ENCODE results near the gene MROH8. TPM values are rescaled to one million over a fixed set of nuclear protein-coding genes. Genes with fewer than 3 reads are reported as not detected.

MROH8 gene
- total RNA-seq, 6 experiments from 2014 or later, result 1.3 to 1.9 (median 1.6) TPM

DNA sequence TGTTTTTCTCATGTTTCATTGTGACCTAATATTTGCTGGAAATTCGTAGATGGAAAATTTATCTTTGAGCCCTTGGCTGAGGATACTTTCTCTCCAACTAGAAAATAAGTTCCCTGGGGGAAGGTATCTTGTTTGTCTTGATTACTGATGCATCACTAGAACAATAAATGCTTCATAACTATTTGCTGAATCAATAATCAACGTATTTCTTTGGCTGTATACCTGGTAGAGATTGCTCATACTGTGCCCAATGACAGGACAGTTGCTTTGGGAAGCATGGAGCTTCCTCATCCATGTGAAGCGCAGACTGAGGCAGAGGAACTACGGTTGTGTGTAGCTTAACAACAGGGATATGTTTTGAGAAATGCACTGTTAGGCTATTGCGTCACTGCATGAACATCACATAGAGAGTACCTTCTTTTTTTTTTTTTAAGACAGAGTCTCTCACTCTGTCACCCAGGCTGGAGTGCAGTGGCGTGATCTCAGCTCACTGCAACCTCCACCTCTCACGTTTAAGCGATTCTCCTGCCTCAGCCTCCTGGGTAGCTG is 34.4 kb downstream of the MROH8 start:
- H3K36me3 Mint-ChIP-seq (ENCODE audit: low read depth), result no peaks in the 10 kb centered on the region
- no peaks in the 10 kb centered on the region for H3K27me3 Mint-ChIP-seq (ENCODE audit: insufficient read depth)
- H3K27ac Mint-ChIP-seq, result no peak overlapping the region
- H3K4me1 Mint-ChIP-seq (ENCODE audit: low read depth), result 0 out of 2 replicates have a peak, but pooled peaks cover 6% of the 10 kb centered on the region
- H3K9me3 Mint-ChIP-seq, result no peaks in the 10 kb centered on the region
- DNase-seq, result no peak
- no peak overlapping the region for H3K4me3 Mint-ChIP-seq
- TF ChIP-seq, protein P1, sequence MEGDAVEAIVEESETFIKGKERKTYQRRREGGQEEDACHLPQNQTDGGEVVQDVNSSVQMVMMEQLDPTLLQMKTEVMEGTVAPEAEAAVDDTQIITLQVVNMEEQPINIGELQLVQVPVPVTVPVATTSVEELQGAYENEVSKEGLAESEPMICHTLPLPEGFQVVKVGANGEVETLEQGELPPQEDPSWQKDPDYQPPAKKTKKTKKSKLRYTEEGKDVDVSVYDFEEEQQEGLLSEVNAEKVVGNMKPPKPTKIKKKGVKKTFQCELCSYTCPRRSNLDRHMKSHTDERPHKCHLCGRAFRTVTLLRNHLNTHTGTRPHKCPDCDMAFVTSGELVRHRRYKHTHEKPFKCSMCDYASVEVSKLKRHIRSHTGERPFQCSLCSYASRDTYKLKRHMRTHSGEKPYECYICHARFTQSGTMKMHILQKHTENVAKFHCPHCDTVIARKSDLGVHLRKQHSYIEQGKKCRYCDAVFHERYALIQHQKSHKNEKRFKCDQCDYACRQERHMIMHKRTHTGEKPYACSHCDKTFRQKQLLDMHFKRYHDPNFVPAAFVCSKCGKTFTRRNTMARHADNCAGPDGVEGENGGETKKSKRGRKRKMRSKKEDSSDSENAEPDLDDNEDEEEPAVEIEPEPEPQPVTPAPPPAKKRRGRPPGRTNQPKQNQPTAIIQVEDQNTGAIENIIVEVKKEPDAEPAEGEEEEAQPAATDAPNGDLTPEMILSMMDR (IDR thresholded peaks at IDR 0.05), result no peak

DNA sequence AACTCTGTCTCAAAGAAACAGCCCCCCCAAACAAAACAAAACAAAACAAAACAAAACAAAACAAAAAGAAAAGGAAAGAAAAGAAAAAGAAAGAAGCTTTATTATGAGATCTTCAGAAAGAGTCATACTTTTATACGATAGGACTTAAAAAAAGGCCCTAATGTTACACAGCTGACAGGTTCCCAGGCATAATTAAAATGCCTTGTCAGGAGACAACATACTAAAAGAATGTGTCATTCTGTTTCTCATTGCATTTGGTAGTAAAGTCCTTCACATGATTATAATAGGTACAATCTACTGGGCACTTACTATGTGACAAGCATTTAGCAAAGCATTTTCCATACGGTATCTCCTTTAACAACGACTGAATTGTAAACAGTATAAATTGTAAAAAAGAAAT is 36.6 kb downstream of the MROH8 start:
- Mint-ChIP-seq H3K9me3 (no peaks in the 10 kb centered on the region), H3K27ac (no peak overlapping the region), H3K4me1 (ENCODE audit: low read depth) (0 out of 2 replicates have a peak, but pooled peaks cover 6% of the 10 kb centered on the region), H3K36me3 (ENCODE audit: low read depth) (no peaks in the 10 kb centered on the region), H3K27me3 (ENCODE audit: insufficient read depth) (no peaks in the 10 kb centered on the region), H3K4me3 (no peak overlapping the region)
- peak; percentile 19 for DNase-seq
- TF ChIP-seq, protein P1 (IDR thresholded peaks at IDR 0.05), result no peak

DNA sequence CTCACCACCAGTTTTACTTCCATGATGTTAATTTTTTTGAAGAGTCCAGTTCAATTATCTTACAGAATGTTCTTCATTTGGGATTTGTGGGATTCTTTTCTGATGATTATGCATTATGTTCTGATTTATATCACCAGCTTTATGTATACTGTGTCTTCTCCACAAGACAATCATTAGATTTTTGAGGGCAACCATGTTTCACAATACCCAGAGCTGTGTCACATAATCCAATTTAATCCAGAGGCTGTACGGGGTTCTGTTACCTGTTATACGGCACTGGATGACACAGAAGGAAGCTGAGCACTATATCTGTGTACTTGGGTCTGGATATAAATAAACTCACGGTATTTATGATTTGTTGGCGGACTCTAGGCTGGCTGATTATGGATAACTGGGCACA is 41.8 kb downstream of the MROH8 start:
- TF ChIP-seq, protein P1 (IDR thresholded peaks at IDR 0.05), result no peak
- no peak overlapping the region for H3K4me3 Mint-ChIP-seq
- H3K9me3 Mint-ChIP-seq, result no peaks in the 10 kb centered on the region
- H3K4me1 Mint-ChIP-seq (ENCODE audit: low read depth), result 0 out of 2 replicates have a peak, but pooled peaks cover 3% of the 10 kb centered on the region
- no peak overlapping the region for H3K27ac Mint-ChIP-seq
- DNase-seq, result no peak
- peaks cover 3% of the 10 kb centered on the region for H3K27me3 Mint-ChIP-seq (ENCODE audit: insufficient read depth)
- no peaks in the 10 kb centered on the region for H3K36me3 Mint-ChIP-seq (ENCODE audit: low read depth)

DNA sequence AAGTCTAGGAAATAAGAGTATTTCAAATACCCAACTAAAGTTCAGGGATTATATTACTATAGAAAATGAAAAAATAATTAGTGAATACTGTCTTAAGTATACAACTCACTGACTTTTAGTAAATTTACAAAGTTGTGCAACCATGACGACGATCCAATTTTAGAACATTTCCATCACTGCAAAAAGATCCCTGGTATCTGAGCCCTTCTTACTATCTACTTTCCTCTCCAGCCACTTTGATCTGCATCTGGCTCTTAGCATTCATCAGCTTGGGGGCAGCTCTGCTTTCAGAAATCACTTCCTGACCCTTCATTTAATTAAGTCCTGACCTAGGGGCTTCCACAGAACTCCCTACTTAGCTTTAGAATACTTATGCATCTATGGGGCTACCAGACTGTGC is 45.4 kb downstream of the MROH8 start:
- Mint-ChIP-seq H3K27ac (no peak overlapping the region), H3K27me3 (ENCODE audit: insufficient read depth) (peaks cover 11% of the 10 kb centered on the region), H3K4me1 (ENCODE audit: low read depth) (no peaks in the 10 kb centered on the region), H3K4me3 (no peak overlapping the region), H3K36me3 (ENCODE audit: low read depth) (no peaks in the 10 kb centered on the region), H3K9me3 (no peaks in the 10 kb centered on the region)
- no peak for DNase-seq
- TF ChIP-seq, protein P1 (IDR thresholded peaks at IDR 0.05), result no peak

DNA sequence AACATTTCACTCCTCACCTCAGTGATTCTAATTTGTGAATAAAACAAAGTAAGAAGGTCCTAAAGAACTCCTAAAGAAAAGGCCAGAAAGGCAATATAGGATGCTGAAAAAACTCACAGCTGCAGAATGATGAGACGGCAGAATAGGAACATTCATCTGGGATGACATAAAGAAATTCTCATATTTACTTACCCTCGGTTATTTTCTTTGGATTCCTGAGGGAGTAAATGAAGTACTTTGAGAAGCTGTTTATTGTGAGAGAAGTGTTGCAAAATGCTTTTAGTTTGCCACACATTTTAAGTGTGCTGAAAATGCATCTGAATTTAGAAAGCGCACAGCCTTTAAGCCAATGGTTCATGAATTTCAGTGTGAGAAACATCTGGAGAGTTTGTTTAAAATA is 47.9 kb downstream of the MROH8 start:
- Mint-ChIP-seq H3K9me3 (0 out of 2 replicates have a peak, but pooled peaks cover 4% of the 10 kb centered on the region), H3K36me3 (ENCODE audit: low read depth) (no peaks in the 10 kb centered on the region), H3K4me3 (no peak overlapping the region), H3K27ac (no peak overlapping the region), H3K4me1 (ENCODE audit: low read depth) (no peaks in the 10 kb centered on the region), H3K27me3 (ENCODE audit: insufficient read depth) (peaks cover 17% of the 10 kb centered on the region)
- DNase-seq, result no peak
- TF ChIP-seq, protein P1 (IDR thresholded peaks at IDR 0.05), result no peak
